Endodermal cell (in vitro differentiated cells): ENCODE data around the gene SCN8A. TPM values are rescaled to one million over a fixed set of nuclear protein-coding genes. Genes with fewer than 3 reads are reported as not detected.

Source experiments
- DNase-seq: peaks from one replicate; pipeline ENCODE4 v3.0.0-alpha.2; 2017
- H3K27ac ChIP-seq: 2 replicates; pipeline ENCODE4 v1.5.1; 2013; ENCODE audit warnings: mild to moderate bottlenecking, low read depth, low read length, moderate library complexity
- H3K27me3 ChIP-seq: 2 replicates; pipeline ENCODE4 v1.6.1; 2013; ENCODE audit warnings: mild to moderate bottlenecking, low read length, moderate library complexity; ENCODE audit not compliant: insufficient read depth, control insufficient read depth, poor library complexity, severe bottlenecking
- H3K36me3 ChIP-seq: 2 replicates; pipeline ENCODE4 v1.7.0; 2013; ENCODE audit warnings: mild to moderate bottlenecking, low read length, moderate library complexity; ENCODE audit not compliant: control insufficient read depth, insufficient read depth
- H3K4me1 ChIP-seq: one replicate; pipeline ENCODE4 v1.7.0; 2013; ENCODE audit warnings: low read length; ENCODE audit not compliant: control insufficient read depth, insufficient read depth
- H3K4me3 ChIP-seq: 2 replicates; pipeline ENCODE4 v1.5.1; 2013; ENCODE audit warnings: mild to moderate bottlenecking, low read length, moderate library complexity
- H3K9ac ChIP-seq: 2 replicates; pipeline ENCODE4 v1.6.1; 2013; ENCODE audit warnings: mild to moderate bottlenecking, low read length, moderate library complexity; ENCODE audit not compliant: poor library complexity, severe bottlenecking; ENCODE audit errors: extremely low read depth
- H3K9me3 ChIP-seq: 2 replicates; pipeline ENCODE4 v1.6.1; 2013; ENCODE audit warnings: mild to moderate bottlenecking, low read length, moderate library complexity; ENCODE audit not compliant: control insufficient read depth
- H3K27ac Mint-ChIP-seq: 2 replicates; pipeline ENCODE4 v1.8.0; 2020; ENCODE audit warnings: mixed read lengths
- H3K27me3 Mint-ChIP-seq: 2 replicates; pipeline ENCODE4 v1.8.0; 2021; ENCODE audit warnings: mild to moderate bottlenecking, mixed read lengths; ENCODE audit not compliant: insufficient read depth
- H3K36me3 Mint-ChIP-seq: 2 replicates; pipeline ENCODE4 v1.8.0; 2020; ENCODE audit warnings: low read depth, mixed read lengths
- H3K4me1 Mint-ChIP-seq: 2 replicates; pipeline ENCODE4 v1.8.0; 2020; ENCODE audit warnings: mixed read lengths
- H3K4me3 Mint-ChIP-seq: 2 replicates; pipeline ENCODE4 v1.8.0; 2020; ENCODE audit warnings: mild to moderate bottlenecking, moderate library complexity, mixed read lengths
- H3K9me3 Mint-ChIP-seq: 2 replicates; pipeline ENCODE4 v1.8.0; 2020; ENCODE audit warnings: mild to moderate bottlenecking, mixed read lengths
- WGBS, 2 experiments: methylation state at CpG; one replicate each; pipeline versions ENCODE4 v1.1.5 to v1.1.7; 2013; ENCODE audit warnings: missing lambda C conversion rate in 2 of 2, mixed read lengths in 1 of 2; ENCODE audit not compliant: insufficient coverage in 1 of 2, insufficient read length in 1 of 2; 5-methylcytosine and 5-hydroxymethylcytosine counted together
- total RNA-seq, 2 donors: library from RNA; stranded (reverse); fragmentation: NEBNext Ultra II Directional in 1 of 2; extraction: Animal tissue kit (Norgen Biotek cat#: 25700) in 1 of 2; gene quantifications; 2 replicates in 1 of 2; 3 replicates in 1 of 2; pipeline ENCODE4 v1.2.1, GENCODE V29; 2021
- TF ChIP-seq, protein P1 (sequence below): fragments of 200-600 bp; sonication (generic); conservative IDR thresholded peaks from 2 replicates; pipeline ENCODE4 v1.5.0; 2021; ENCODE audit warnings: antibody characterized with exemption, mild to moderate bottlenecking

Gene SCN8A
- total RNA-seq, 2 donors from 2014 or later = 9.5 to 9.7 TPM

DNA sequence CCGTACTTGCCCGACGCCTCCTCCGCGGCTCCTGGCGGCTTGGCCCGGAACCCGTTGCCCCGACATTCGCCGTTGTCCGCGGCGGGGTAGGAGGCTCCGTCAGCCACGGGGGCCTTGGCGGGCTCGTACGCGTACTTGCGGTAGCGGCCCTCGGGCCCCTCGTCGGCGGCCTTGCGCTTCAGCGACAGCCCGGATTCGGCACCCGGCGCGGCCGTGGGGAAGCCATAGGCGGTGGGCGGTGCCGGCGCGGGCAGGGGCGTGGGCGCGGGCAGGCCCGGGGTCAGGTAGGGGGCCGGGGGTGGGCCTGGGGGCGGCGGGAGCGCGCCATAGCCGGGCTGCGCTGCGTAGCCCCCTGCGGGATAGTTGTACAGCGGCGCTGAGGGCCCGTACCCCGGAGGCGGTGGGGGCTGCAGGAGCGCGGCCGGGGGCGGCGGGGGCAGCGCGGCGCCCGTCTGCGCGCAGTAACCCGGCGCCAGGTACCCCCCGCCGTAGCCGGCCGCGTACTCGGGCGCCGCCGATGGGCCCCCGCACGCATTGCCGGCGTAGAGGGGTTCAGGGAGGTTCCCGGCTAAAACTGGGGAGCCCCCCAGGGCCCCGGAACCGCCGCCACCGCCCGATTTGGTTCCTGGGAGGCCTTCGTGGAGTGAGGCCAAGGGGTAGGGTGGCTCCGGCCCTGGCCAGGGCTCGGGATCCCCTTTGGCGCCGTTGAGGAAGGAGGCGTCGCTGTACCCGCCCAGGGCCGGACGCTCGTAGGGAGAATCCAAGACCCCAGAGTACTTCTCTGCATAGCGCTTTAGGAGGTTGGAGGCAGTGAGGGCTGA is 230.6 kb downstream of the SCN8A start:
- 37 to 82% methylated on average over 17 to 101 of the region's 101 CpGs for WGBS, 2 experiments
- H3K27me3 ChIP-seq = peaks cover 18% of the 10 kb centered on the region
- no peak overlapping the region for H3K27ac ChIP-seq
- TF ChIP-seq, protein P1, sequence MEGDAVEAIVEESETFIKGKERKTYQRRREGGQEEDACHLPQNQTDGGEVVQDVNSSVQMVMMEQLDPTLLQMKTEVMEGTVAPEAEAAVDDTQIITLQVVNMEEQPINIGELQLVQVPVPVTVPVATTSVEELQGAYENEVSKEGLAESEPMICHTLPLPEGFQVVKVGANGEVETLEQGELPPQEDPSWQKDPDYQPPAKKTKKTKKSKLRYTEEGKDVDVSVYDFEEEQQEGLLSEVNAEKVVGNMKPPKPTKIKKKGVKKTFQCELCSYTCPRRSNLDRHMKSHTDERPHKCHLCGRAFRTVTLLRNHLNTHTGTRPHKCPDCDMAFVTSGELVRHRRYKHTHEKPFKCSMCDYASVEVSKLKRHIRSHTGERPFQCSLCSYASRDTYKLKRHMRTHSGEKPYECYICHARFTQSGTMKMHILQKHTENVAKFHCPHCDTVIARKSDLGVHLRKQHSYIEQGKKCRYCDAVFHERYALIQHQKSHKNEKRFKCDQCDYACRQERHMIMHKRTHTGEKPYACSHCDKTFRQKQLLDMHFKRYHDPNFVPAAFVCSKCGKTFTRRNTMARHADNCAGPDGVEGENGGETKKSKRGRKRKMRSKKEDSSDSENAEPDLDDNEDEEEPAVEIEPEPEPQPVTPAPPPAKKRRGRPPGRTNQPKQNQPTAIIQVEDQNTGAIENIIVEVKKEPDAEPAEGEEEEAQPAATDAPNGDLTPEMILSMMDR = peak; percentile 24
- no peaks in the 10 kb centered on the region for H3K36me3 Mint-ChIP-seq
- no peak overlapping the region for H3K27ac Mint-ChIP-seq
- no peak for DNase-seq
- no peaks in the 10 kb centered on the region for H3K36me3 ChIP-seq
- H3K9me3 Mint-ChIP-seq = no peaks in the 10 kb centered on the region
- H3K9me3 ChIP-seq = no peaks in the 10 kb centered on the region
- peak overlapping the region; percentile 69 for H3K4me3 ChIP-seq
- peak overlapping the region; percentile 20 for H3K9ac ChIP-seq
- H3K27me3 Mint-ChIP-seq = peaks cover 42% of the 10 kb centered on the region
- peaks cover 4% of the 10 kb centered on the region for H3K4me1 Mint-ChIP-seq
- H3K4me3 Mint-ChIP-seq = peak overlapping the region; percentile 61
- H3K4me1 ChIP-seq = no peaks in the 10 kb centered on the region

DNA sequence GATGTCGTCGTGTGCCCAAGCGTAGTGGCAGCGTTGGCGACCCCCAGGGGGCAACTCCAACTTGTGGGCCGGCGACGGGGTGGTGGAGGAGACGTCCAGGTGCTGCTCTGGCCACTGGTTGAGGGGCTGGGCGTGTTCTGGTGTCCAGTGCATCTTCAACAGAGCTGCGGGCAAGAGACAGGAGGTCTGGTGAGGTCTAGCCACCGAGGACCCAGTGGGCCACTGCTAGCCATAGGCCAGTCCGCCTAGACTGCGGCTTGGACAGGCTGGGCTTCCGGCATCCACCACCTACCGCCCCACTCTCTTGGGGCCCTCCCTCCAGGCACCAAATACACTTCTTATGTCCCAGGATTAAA is 231.2 kb downstream of the SCN8A start:
- no peak overlapping the region for H3K4me3 ChIP-seq
- WGBS, 2 experiments = 93 to 98% methylated on average over 10 to 16 of the region's 16 CpGs
- no peaks in the 10 kb centered on the region for H3K36me3 Mint-ChIP-seq
- TF ChIP-seq, protein P1 = no peak
- H3K9me3 Mint-ChIP-seq = no peaks in the 10 kb centered on the region
- peak overlapping the region; percentile 61 for H3K4me3 Mint-ChIP-seq
- no peak overlapping the region for H3K27ac ChIP-seq
- H3K27me3 Mint-ChIP-seq = peaks cover 36% of the 10 kb centered on the region
- H3K4me1 Mint-ChIP-seq = peaks cover 4% of the 10 kb centered on the region
- DNase-seq = no peak
- no peaks in the 10 kb centered on the region for H3K9me3 ChIP-seq
- no peaks in the 10 kb centered on the region for H3K36me3 ChIP-seq
- H3K27me3 ChIP-seq = peaks cover 18% of the 10 kb centered on the region
- no peaks in the 10 kb centered on the region for H3K4me1 ChIP-seq
- H3K27ac Mint-ChIP-seq = no peak overlapping the region
- H3K9ac ChIP-seq = no peak overlapping the region

DNA sequence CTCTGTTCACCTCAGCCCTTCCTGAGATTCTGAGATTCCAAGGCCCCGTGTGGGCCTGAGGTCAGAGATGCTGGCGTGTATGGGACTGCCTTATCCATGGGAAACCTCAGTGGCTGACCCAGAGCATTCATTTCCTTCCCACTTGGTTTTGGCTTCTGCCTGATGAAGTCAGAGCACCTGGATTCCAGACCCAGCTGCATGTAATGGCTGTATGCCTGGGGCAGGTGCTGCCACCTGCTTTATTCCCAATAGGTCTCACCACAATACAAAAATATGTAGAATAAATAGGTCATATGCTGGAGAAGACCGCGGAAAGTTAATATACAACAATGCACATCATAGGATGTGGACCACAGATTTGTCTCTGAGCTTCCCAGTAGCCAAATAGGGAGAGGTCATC is 231.9 kb downstream of the SCN8A start:
- no peak for DNase-seq
- H3K4me1 ChIP-seq = peaks cover 1% of the 10 kb centered on the region
- Mint-ChIP-seq H3K4me1 (peaks cover 8% of the 10 kb centered on the region), H3K27me3 (peaks cover 28% of the 10 kb centered on the region), H3K27ac (no peak overlapping the region), H3K9me3 (no peaks in the 10 kb centered on the region), H3K36me3 (no peaks in the 10 kb centered on the region), H3K4me3 (peak overlapping the region; percentile 61)
- H3K9me3 ChIP-seq = no peaks in the 10 kb centered on the region
- peaks cover 18% of the 10 kb centered on the region for H3K27me3 ChIP-seq
- H3K4me3 ChIP-seq = no peak overlapping the region
- 94 to 95% methylated on average over 4 of the region's 4 CpGs for WGBS, 2 experiments
- no peak overlapping the region for H3K9ac ChIP-seq
- TF ChIP-seq, protein P1 = no peak
- H3K36me3 ChIP-seq = no peaks in the 10 kb centered on the region
- no peak overlapping the region for H3K27ac ChIP-seq
